Measurements from ENCODE around the gene TFF2. TPM values are rescaled to one million over a fixed set of nuclear protein-coding genes. Genes with fewer than 3 reads are reported as not detected.

TFF2 gene
- polyA plus RNA-seq, 1 donor (not counting 4 experiments of a cell fraction or from before 2014, with no cell fraction given) = not detected

- Histone ChIP-seq H3K79me2 (ENCODE audit: control insufficient read depth, insufficient read depth, low read length) (no peaks in the 10 kb centered on the region), H3K36me3 (ENCODE audit: control insufficient read depth in 2 of 2, extremely low read depth in 1 of 2, insufficient read depth in 2 of 2, low read length in 2 of 2) (no peaks in the 10 kb centered on the region), H3K27me3 (ENCODE audit: control insufficient read depth, extremely low read depth, insufficient read depth, low read length) (no peaks in the 10 kb centered on the region), H4K20me1 (ENCODE audit: control insufficient read depth, extremely low read depth, insufficient read depth, low read length) (no peaks in the 10 kb centered on the region), H3K4me2 (ENCODE audit: control insufficient read depth, extremely low read depth, insufficient read depth, low read depth, low read length) (no peak overlapping the region), H3K9ac (ENCODE audit: control insufficient read depth, extremely low read depth, insufficient read depth, low read length) (no peak overlapping the region), H2AFZ (ENCODE audit: control insufficient read depth, low read length) (no peak overlapping the region), H3K9me3 (ENCODE audit: control insufficient read depth, low read depth, low read length) (no peaks in the 10 kb centered on the region), H3K4me1 (ENCODE audit: control insufficient read depth, extremely low read depth, insufficient read depth, low read length) (no peaks in the 10 kb centered on the region), H3K9me1 (ENCODE audit: control insufficient read depth, extremely low read depth, insufficient read depth, low read length) (no peaks in the 10 kb centered on the region), H3K27ac (ENCODE audit: control insufficient read depth, insufficient read depth, low read length) (no peak overlapping the region), H3K4me3 (ENCODE audit: control insufficient read depth in 2 of 3, extremely low read depth in 1 of 3, insufficient read depth in 2 of 3, low read depth in 1 of 3, low read length in 3 of 3) (no peak overlapping the region)
- dilution Hi-C loops (cut with MboI; ENCODE audit: extremely low pct_ligation_motif_present, low sequenced_read_pairs) = no loop called here
- no peak for DNase-seq (ENCODE audit: low read depth, low spot score)
- TF ChIP-seq CTCF (optimal IDR thresholded peaks at IDR 0.05 in 1 of 3, IDR thresholded peaks at IDR 0.05 in 1 of 3, conservative IDR thresholded peaks at IDR 0.05 in 1 of 3; ENCODE audit: extremely low read depth in 1 of 3, insufficient read depth in 2 of 3, low read length in 3 of 3) = no peak
- no peak for TF ChIP-seq EZH2 (IDR thresholded peaks at IDR 0.05; ENCODE audit: low read length)
- no peak for FAIRE-seq
These were observed 34.2 kb upstream of the TFF2 start for GRCh38 chr21:42384989-42385388.

- Histone ChIP-seq H2AFZ (ENCODE audit: control insufficient read depth, low read length) (no peak overlapping the region), H3K4me2 (ENCODE audit: control insufficient read depth, extremely low read depth, insufficient read depth, low read depth, low read length) (no peak overlapping the region), H3K36me3 (ENCODE audit: control insufficient read depth in 2 of 2, extremely low read depth in 1 of 2, insufficient read depth in 2 of 2, low read length in 2 of 2) (no peaks in the 10 kb centered on the region), H3K4me1 (ENCODE audit: control insufficient read depth, extremely low read depth, insufficient read depth, low read length) (no peaks in the 10 kb centered on the region), H3K9ac (ENCODE audit: control insufficient read depth, extremely low read depth, insufficient read depth, low read length) (no peak overlapping the region), H3K79me2 (ENCODE audit: control insufficient read depth, insufficient read depth, low read length) (no peaks in the 10 kb centered on the region), H3K4me3 (ENCODE audit: control insufficient read depth in 2 of 3, extremely low read depth in 1 of 3, insufficient read depth in 2 of 3, low read depth in 1 of 3, low read length in 3 of 3) (no peak overlapping the region), H3K27ac (ENCODE audit: control insufficient read depth, insufficient read depth, low read length) (no peak overlapping the region), H4K20me1 (ENCODE audit: control insufficient read depth, extremely low read depth, insufficient read depth, low read length) (no peaks in the 10 kb centered on the region), H3K27me3 (ENCODE audit: control insufficient read depth, extremely low read depth, insufficient read depth, low read length) (no peaks in the 10 kb centered on the region), H3K9me1 (ENCODE audit: control insufficient read depth, extremely low read depth, insufficient read depth, low read length) (no peaks in the 10 kb centered on the region), H3K9me3 (ENCODE audit: control insufficient read depth, low read depth, low read length) (no peaks in the 10 kb centered on the region)
- DNase-seq (ENCODE audit: low read depth, low spot score) (no peak), FAIRE-seq (no peak)
- TF ChIP-seq EZH2 (IDR thresholded peaks at IDR 0.05; ENCODE audit: low read length) (no peak), CTCF (optimal IDR thresholded peaks at IDR 0.05 in 1 of 3, IDR thresholded peaks at IDR 0.05 in 1 of 3, conservative IDR thresholded peaks at IDR 0.05 in 1 of 3; ENCODE audit: extremely low read depth in 1 of 3, insufficient read depth in 2 of 3, low read length in 3 of 3) (no peak)
- dilution Hi-C loops (cut with MboI; ENCODE audit: extremely low pct_ligation_motif_present, low sequenced_read_pairs) = no loop called here
These were observed 33.6 kb upstream of the TFF2 start for GRCh38 chr21:42384156-42384945.

Data from keratinocyte (primary cell).